GM20431 (cell line): Measurements from ENCODE around the gene RAB11FIP4.

ENCODE experiments used
- in situ Hi-C: fragments of 300-500 bp; cut with MseI, MboI; formaldehyde crosslinking; loops from one replicate; pipeline ENCODE4 v1.15.0; 2020; ENCODE audit warnings: low sequenced_read_pairs; ENCODE audit not compliant: unreplicated experiment

RAB11FIP4 gene

DNA sequence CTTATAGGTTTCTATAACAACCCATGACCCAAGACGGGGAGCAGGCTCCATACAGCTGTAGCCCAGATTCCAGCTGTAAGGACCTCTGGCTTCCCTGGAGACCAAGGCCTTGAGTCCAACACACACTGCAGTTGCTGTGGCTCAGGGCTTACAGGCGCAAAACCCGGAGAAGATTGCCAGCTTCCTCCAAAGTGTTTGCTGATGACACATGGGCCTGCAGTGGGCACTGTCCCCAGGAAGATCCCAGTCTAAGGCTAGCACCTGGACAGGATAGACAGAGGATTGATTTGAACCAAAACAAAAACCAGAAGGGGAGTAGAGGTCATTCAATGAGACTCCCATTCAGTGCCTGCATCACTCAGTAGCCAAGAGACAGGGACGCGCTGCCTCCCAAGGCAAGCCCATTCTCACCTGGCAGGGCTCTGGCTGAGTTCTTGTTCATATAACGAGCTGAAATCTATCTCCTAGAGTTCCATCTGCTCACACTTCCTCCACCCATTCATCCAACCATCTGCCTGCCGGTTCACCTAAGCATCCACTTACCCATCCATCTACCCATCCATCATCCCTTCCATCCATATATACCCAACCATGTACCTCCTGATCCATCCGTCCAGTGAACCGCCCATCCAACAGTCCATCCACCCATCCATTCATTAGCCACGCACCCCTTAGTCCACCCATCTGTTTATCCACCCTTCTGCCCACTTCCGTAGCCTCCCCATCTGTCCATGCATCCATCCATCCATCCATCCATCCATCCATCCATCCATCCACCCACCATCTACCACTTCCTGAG lies 10.2 kb downstream of the RAB11FIP4 start:
- in situ Hi-C loops: no loop called here

DNA sequence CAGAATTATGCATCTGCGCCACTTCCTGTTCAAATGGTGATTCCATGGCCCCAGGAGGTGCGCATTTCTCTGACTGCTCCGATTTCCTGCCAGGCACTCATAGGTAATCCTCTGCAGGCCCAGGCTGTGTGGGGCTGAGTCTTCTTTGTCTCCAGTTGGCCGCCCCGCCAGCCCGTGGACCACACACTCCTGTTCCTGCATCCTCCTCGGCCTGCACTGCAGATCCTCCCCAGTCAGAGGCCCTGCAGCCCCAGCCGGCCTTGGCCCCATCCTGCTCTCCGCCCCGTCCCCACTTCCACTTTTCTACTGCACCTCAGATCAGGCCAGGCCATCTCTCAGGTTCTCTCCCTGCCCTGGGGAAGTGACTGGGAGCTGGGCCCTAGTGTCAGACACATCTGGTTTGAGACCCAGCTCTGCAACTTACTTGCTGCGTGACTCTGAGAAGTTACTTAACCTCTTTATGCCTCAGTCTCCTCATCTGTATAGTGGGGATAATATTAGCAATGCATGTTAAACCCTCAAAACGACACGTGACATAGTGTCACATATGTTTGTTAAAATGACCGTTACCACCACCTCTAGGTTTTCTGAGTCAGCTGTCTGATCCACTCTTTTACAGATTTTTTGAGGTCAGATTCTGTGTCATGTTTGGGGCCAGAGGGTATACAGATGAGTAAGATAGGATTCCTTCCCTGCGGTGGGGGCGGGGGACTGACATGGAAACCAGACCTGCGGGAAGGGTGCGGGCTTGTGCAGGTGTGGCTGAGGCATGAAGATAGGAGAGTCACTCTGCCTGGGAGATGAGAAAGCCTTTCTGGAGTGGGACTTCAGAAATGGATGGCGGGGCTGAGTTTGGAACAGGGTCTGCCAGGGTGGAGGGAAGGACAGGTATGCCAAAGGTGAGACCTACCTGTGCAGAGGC lies 12.8 kb downstream of the RAB11FIP4 start:
- in situ Hi-C loops: no loop called here

DNA sequence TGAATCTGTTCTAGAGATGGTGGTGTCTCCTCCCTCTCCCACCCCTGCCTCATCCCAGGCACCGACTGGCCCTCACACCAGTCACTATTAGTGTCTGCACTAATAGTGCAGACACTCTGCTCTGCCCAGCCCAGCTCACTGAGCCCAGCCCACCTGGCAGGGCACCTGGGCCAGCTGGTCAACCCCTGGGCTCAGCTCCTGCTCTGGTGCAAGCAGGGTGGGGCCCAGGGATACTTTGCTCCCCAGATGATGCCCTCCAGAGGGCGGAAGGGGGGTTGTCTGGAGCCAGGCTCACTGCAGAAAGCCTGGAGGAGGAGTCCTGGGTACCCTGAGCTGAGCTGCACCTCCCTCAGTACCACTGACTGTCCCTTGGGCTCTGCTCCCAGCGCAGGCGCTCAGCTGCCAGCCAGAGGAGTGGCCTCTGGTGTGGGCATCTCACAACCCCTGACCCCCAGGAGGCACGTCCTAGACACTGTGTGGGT lies 14.5 kb downstream of the RAB11FIP4 start:
- in situ Hi-C loops: no loop called here

DNA sequence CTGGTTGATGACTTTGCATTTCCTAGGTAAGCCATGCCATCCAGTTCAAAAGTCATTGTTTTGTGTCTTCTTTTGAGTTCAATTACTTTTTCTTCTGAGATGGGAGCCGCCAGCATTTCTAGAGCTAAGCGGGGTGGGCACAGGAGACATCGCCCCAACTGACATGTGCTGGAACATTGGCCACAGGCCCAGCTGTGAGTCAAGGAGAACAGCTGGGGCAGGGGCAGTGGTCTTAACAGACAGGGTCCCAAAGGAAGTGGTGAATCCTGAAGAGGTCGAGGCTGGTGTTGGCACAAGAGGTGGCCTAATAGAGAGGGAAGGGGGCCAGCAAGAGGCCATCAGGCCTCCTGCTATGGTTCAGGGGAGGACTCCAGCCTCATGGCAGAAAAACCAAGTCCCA lies 17.1 kb downstream of the RAB11FIP4 start:
- in situ Hi-C loops: no loop called here

DNA sequence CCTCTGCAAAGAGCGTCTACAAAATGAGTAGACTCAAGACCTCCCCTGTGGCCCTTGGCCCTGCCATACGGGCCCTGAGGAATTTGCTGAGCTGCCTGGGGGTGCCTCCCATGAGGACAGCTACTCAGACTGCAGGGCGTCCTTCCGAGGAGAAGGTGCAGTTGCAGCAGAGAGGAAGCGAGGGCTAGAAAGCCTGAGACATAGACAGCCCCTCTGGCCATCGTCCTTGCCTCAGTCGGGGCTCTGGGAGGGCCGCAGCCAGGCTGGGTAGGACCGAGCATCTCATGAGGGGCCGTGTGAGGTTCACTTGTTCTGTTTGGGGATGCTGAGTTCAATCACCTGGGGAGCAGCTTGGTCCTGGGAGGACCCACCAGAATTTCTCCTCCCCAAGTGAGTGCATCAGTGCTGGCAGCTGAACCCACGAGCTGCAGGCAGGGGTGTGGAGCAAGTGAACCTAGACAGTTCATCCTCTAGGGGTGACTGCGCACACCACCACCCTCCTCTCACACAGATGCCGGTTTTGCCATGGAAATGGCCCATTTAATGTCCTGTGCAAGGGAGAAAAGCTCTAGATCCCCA lies 20.3 kb downstream of the RAB11FIP4 start:
- in situ Hi-C loops: no loop called here

DNA sequence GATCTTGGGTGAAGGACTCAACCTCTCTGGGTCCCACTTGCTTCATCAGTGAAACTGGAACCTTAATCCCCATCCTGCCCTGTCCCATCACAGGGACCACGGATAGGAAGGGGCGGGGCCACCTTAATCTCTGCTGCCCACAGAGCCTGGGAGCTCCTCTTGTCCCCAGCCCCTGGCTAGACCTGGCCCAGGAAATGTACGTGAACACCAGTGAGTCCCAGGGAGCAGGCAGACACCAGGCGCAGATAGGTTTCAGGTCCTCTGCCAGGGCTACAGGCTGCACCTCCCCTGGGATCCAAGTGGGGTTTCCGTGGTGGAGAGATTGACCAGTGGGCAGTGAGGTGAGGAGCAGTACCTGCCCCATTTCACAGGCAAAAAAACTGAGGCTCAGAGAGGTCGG lies 21.0 kb downstream of the RAB11FIP4 start:
- in situ Hi-C loops: no loop called here

DNA sequence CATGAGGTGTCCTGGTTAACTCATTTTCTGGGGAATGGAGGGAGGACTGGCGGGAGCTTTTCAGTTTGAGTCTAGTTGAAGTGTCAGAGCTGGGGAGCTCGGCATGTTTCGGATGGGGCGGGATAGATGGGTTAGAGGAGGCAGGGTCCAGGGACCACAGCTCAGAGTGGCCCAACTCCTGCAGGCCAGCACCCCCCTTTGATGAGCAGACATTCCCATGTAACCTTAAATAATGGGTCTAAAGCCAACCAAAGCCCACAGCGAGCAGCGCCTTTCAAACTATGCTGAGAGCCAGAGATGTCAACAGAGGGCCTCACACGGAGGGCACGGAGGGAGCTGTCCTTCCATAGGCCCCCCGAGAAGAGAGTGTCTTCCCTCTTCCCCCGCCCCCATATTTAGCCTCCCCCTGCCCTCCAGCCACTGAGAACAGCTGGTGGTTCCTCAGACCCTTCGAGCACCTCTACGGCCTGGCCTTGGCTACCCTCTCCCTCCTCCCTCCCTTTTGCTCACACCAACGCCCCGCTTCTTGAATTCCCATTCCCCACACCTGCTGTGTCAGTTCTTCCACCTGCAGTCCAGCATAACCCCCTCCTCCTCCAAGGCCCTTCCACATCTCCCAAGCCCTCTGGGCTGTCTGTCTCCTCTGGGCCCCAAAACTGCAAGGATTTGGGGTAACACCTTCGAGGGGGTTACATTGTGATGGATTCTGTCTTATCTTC lies 21.8 kb downstream of the RAB11FIP4 start:
- in situ Hi-C loops: no loop called here

DNA sequence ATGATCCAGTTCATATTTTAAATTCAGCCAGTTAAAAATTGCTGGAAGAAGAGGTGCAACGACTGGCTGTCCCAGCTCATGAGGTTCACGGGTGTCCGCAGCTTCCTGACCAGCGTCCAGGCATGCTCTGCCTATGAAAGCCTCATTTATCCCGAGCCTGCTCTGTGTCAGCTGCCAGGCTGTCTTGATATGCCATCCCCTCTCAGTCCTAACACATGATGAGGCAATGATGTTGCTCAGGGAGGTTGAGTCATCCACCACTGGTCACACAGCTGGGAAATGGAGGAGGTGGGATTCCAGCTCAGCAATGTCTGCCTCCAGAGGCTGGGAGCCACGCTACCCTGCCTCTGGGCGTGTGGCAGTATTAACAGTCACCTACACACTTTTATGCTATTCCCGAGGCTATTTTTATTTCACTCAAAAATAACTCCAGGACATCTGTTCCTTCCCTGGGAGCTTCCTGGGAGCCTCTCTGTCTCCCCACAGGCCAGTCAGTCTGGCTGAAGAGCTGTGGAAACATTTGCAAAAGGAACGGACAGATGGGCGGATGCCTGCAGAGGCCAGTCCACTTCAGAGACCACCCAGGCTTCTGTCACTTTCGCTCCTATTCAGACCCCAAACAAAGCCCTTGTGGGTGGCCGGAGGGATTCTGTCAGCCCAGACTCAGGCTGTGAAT lies 22.5 kb downstream of the RAB11FIP4 start:
- in situ Hi-C loops: no loop called here

DNA sequence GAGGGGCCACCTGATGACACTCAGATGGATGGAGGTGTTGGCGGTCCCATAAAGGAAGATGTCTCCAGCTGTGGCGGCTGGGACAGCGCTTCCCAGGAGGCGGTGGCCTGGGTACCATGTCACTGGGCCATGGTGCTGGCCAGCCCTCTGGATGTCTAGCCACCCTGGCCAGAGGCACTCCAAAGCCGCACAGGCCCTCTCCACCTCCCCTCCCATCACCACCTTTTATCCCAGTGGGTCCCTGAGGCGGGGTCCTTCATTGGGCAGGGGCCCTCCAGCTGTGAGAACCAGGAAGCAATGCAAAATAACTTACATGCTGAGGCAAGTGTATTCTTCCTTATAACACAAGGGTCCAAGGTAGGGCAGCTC lies 23.1 kb downstream of the RAB11FIP4 start:
- in situ Hi-C loops: no loop called here

DNA sequence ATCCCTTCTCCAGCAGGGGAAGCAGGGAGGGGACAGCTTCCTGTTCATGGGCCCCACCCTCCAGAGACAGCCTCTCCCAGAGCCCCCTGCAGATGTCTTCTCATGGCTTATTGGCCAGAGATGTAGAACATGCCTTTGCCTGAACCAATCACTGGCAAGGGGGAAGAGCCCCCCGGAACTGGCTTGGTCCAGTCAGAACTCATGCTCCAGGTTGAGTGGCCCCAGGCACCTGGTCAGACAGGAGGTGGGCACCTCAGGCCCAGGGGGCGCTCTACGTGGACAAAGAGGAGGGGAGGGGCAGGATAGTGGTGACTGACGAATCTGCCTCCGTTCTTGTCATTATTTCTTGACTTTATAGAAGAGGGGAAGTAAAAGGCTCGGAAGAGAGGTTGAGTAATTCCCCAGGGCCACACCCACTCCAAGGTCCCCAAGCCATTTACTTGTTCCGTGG lies 23.6 kb downstream of the RAB11FIP4 start:
- in situ Hi-C loops: no loop called here

DNA sequence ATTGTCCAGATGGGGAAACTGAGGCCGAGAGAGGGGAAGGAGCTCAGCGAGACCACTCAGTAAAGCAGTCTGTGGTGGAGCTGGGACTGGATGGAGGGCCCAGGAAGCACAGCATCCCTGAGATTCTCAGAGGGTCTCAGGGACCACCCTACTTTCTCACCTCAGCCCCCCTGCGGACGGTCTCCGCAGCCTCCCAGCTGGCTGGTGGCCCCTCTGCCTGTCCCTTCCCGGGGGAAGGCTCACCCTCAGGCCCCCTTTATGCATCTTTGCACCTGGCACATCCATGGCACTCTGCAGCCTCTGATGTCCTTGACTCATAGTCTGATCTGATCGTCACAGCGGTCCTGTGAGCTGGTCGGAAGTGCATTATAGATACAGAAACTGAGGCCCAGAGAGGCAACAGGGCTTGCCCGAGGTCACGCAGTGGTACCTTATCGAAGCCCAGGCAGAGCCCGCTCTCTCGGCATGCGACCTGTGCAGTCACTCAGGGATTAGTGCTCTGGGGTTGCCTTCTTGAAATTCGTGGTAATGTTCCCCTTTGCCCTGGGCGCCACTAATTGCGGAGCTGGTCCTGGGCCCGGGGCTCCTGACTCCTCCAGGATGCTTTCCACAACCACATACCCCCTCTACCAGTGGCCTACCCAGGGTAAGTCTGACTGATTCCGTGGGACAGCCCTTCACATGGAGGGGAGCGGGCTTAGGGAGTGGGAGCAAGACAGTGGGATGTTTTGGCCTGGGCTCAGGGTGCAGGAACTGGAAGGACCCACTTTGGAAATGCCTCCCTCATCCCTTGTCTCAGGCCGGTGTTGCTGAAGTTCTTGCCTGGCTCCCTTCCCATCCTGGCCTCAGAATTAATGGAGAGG lies 24.4 kb downstream of the RAB11FIP4 start:
- in situ Hi-C loops: no loop called here

DNA sequence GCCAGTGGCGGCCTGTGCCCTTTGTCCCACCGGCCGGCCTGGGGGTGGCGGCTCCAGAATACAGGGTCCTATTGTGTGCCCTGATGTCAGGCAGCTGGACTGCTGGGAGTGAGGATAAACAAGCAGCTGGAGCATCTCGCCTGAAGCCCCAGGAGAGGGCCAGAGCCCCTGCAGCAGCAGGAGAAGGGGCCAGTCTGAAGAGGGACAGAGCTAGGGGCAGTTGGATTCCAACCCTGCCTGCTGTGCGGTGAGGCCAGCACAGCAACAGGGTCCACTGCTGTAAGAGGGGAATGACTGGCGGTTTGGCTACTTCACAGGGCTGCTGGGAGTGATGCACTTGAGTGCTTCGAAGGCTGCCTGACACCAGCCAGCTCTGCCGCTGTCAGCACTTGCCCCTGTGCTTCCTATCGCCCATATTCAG lies 25.0 kb downstream of the RAB11FIP4 start:
- in situ Hi-C loops: no loop called here

DNA sequence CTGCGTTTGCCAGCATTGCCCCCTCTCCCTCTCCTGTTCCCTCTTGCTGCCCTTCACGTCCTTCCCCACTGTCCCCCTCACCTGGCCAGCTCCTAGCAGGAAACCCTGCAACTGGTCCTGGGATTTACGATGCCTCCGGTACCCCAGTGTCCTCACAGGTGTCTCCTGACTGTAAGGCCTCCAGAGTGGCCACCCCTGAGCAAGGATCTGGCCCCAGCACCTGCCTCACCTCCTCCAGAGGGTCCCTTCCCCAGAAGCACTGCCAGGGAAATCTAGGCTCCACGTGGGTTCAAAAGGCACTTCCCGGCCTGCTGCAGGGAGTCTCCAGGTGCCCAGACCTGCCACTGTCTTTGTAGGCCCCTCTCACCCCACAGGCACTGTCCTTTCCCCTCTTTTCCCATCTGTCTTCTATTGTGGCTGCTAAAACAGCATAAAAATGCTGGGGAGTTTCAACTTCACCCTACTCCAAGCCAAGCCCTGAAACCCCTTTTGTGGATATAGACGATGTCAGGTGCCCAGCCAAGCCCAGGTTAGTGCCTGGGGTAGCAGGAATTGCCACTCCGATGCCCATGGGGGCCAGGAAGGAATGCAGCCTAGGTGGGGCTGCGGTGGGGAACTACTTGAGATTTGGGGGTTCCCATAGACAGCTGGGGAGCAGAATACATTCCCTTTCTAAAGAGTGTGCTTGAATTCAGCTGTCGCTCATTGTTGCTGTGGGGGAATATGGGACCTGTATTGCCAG lies 25.7 kb downstream of the RAB11FIP4 start:
- in situ Hi-C loops: no loop called here

DNA sequence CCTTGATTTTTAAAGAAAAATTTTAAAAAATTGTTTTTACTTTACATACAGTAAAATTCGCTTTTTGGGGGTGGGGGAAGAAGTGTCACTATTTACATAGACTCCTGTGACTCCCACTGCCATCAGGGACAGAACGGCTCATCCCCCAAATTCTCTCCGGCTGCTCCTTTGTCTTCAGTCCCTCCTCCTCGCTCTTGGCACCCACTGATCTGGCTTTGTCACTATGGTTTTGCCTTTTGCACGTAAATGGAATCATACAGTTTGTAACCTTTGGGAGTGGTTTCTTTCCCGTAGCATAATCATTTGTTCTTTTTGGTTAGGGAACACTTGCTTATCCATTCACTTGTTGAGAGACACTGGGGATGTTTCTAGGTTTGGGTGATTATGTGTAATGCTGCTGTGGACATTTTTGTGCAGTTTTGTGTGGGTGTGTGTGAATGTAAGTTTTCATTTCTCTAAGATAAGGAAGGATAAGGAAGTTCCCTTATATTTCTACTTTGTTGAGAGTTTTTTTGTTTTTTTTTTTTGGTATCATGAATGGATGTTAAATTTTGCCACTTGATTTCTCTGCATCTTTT lies 27.4 kb downstream of the RAB11FIP4 start:
- in situ Hi-C loops: no loop called here

DNA sequence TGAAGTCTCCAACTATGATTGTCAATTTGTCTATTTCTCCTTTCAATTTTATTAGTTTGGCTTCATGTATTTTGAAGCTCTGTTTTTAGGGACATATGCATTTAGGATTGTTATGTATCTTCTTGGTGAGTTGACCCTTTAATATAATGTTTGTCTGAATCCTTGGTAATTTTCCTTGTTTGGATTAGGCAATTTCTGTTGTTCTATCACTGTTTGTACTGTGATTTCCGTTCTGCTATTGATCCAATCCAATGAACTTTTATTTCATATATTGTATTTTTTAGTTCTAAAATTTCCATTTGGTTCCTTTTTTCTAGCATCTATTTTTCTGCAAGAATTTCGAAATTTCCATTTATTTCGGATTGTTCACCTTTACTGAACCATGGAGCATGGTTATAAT lies 31.0 kb downstream of the RAB11FIP4 start:
- in situ Hi-C loops: no loop called here

DNA sequence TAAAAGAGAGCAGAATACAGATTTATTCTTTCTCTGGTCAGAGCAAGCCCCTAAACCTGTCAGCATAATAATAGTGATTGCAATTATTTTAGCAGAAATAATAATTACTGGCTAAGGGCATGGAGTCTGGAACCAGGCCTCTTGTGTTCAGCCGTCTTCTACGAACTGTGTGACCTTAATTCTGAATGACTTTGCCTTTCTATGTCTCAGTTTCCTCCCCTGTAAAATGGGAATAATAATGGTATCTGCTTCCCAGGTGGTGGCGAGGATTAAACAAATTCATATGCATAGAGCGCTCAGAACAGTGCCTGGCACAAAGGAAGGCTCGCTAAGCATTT lies 33.4 kb downstream of the RAB11FIP4 start:
- in situ Hi-C loops: no loop called here

DNA sequence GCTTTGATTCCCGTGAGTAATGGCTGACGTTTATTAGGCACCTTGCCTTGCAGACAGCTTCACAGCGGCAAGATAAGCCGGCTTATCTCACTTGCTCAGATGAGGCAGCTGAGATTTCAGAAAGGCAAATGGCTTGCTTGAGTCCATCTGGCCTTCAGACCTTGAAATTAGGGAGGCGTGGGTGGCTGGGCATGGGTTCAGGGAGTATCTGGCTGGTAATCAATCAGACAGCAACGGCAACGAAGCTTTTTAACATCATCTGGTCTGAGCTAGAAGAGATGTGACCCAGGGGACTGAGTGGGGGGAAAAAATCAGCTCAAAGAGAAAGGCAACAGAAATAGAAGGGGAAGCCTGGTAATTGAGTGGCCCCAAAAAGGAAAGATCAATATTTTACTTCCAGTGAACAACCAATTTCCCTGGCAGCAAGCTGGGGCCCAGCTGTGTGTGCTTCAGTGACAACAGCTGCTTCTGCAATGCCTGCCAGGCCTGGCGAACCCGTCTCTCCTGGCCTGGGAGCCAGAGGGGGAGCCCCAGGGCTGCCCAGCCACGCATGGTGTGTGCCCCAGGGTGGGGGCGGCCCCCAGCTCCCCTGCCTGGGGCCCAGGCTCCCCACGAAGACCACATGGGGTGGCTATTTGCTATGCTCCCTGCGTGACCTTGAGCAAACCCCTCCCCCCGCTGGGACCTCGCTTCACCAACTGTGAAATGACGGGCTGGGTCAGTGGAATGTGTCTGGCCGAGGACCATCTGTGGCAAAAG lies 34.0 kb downstream of the RAB11FIP4 start:
- in situ Hi-C loops: no loop called here
